Muscle of back (tissue), 11 donors: ENCODE data around the gene ATXN1. TPM values are rescaled to one million over a fixed set of nuclear protein-coding genes. Genes with fewer than 3 reads are reported as not detected.

Experiments
- DNase-seq, 3 donors: peaks; one replicate each; pipeline versions ENCODE4 v3.0.0 to v3.0.0-alpha.2; 2013
- polyA plus RNA-seq, 10 donors: library from polyadenylated mRNA; unstranded; fragments of 120-200 nt; gene quantifications; one replicate each; pipeline ENCODE4 v1.2.1, GENCODE V29; 2013; ENCODE audit not compliant: insufficient read length in 10 of 10

Gene ATXN1
- polyA plus RNA-seq, 10 donors = 13.6 to 16.9 (median 15.0) TPM

- peak; percentile 96 to 99 (median 97) for DNase-seq
These were observed 423.8 kb downstream of the ATXN1 start for GRCh38 chr6:16337295-16337975.

- DNase-seq = peak in 1 of 3 donors; percentile 48
These were observed 424.4 kb downstream of the ATXN1 start for GRCh38 chr6:16336911-16337294.

GRCh38 chr6:16336056-16336818, 425.0 kb downstream of the ATXN1 start:
- DNase-seq = peak in 1 of 3 donors; percentile 78

GRCh38 chr6:16335176-16335575, 426.1 kb downstream of the ATXN1 start:
- DNase-seq = no peak

- peak in 1 of 3 donors; percentile 80 for DNase-seq
These were observed 426.6 kb downstream of the ATXN1 start for GRCh38 chr6:16334671-16335070.

- no peak for DNase-seq
These were observed 427.7 kb downstream of the ATXN1 start for GRCh38 chr6:16333580-16333979.

GRCh38 chr6:16332175-16332542, 429.1 kb downstream of the ATXN1 start:
- DNase-seq = peak; percentile 78 to 88 (median 86)

GRCh38 chr6:16331384-16332174, 429.7 kb downstream of the ATXN1 start:
- DNase-seq = peak in 2 of 3 donors; percentile 63 to 75

- DNase-seq = peak in 1 of 3 donors; percentile 54
These were observed 432.0 kb downstream of the ATXN1 start for GRCh38 chr6:16329233-16329632.

- no peak for DNase-seq
These were observed 433.4 kb downstream of the ATXN1 start for GRCh38 chr6:16327777-16328325.

- DNase-seq = no peak
These were observed 434.1 kb downstream of the ATXN1 start for GRCh38 chr6:16326971-16327776.

- no peak for DNase-seq
These were observed 434.7 kb downstream of the ATXN1 start for GRCh38 chr6:16326531-16326930.

- DNase-seq = peak in 1 of 3 donors; percentile 58
These were observed 436.5 kb downstream of the ATXN1 start for GRCh38 chr6:16324606-16325225.

GRCh38 chr6:16324184-16324583, 437.1 kb downstream of the ATXN1 start:
- DNase-seq = no peak

- peak; percentile 74 to 89 (median 82) for DNase-seq
These were observed 438.5 kb downstream of the ATXN1 start for GRCh38 chr6:16322666-16323312.

GRCh38 chr6:16321826-16322225, 439.4 kb downstream of the ATXN1 start:
- no peak for DNase-seq

GRCh38 chr6:16321341-16321710, 439.9 kb downstream of the ATXN1 start:
- DNase-seq = no peak

- DNase-seq = peak in 1 of 3 donors; percentile 55
These were observed 440.5 kb downstream of the ATXN1 start for GRCh38 chr6:16320533-16321340.

GRCh38 chr6:16319813-16320532, 441.3 kb downstream of the ATXN1 start:
- peak; percentile 80 to 93 (median 87) for DNase-seq
